ENCODE results near the gene AKAP11.

GRCh38 chr13:42356184-42356575, 84.2 kb downstream of the AKAP11 start:
- no peak for TF ChIP-seq ZNF34 (CRISPR knock-in tag; IDR thresholded peaks at IDR 0.05; ENCODE audit: borderline replicate concordance)
- TF ChIP-seq ELF1 (CRISPR knock-in tag; IDR thresholded peaks at IDR 0.05), result no peak
- no peak for TF ChIP-seq TEAD2 (CRISPR knock-in tag; IDR thresholded peaks at IDR 0.05)
- TF ChIP-seq SIN3A (IDR thresholded peaks at IDR 0.05; ENCODE audit: borderline replicate concordance, low read depth, low read length), result no peak
- no peak for TF ChIP-seq CTCF (CRISPR knock-in tag; IDR thresholded peaks at IDR 0.05)
- no peak for TF ChIP-seq ZNF274 (CRISPR knock-in tag; IDR thresholded peaks at IDR 0.05)
- no peak for TF ChIP-seq ZBTB21 (CRISPR knock-in tag; IDR thresholded peaks at IDR 0.05)
